ENCODE measurements around the gene WFS1. TPM values are rescaled to one million over a fixed set of nuclear protein-coding genes. Genes with fewer than 3 reads are reported as not detected.

The WFS1 gene
- polyA plus RNA-seq, 4 donors, result 4.1 to 35.1 (median 12.2) TPM

- WGBS, 3 donors, result 59 to 68% (median 64%) methylated on average over 9 of the region's 9 CpGs
- Histone ChIP-seq H3K4me3 (ENCODE audit: low read depth in 1 of 3, low read length in 3 of 3) (peak overlapping the region in 1 of 3 donors; percentile 62), H3K27me3 (ENCODE audit: control insufficient read depth in 3 of 3, insufficient read depth in 3 of 3, low read length in 3 of 3) (no peaks in the 10 kb centered on the region), H3K4me1 (ENCODE audit: control insufficient read depth in 3 of 3, insufficient read depth in 2 of 3, low read depth in 1 of 3, low read length in 2 of 3) (peaks cover 6 to 34% (median 9%) of the 10 kb centered on the region in 3 donors), H3K36me3 (ENCODE audit: control insufficient read depth in 3 of 3, insufficient read depth in 2 of 3, low read depth in 1 of 3, low read length in 3 of 3) (peaks cover 0 to 15% (median 0%) of the 10 kb centered on the region in 3 donors), H3K9me3 (ENCODE audit: control insufficient read depth in 2 of 2, insufficient read depth in 1 of 2, low read depth in 1 of 2, low read length in 1 of 2) (no peaks in the 10 kb centered on the region), H3K27ac (ENCODE audit: low read depth in 1 of 3, low read length in 2 of 3) (peak overlapping the region in 2 of 3 donors; percentile 18 to 49)
- DNase-seq (no peak), FAIRE-seq (no peak)
Measured at GRCh38 chr4:6271206-6271605, 1.6 kb downstream of the WFS1 start.

- Histone ChIP-seq H3K4me1 (ENCODE audit: control insufficient read depth in 3 of 3, insufficient read depth in 2 of 3, low read depth in 1 of 3, low read length in 2 of 3) (peaks cover 6 to 41% (median 11%) of the 10 kb centered on the region in 3 donors), H3K27me3 (ENCODE audit: control insufficient read depth in 3 of 3, insufficient read depth in 3 of 3, low read length in 3 of 3) (no peaks in the 10 kb centered on the region), H3K4me3 (ENCODE audit: low read depth in 1 of 3, low read length in 3 of 3) (no peak overlapping the region), H3K36me3 (ENCODE audit: control insufficient read depth in 3 of 3, insufficient read depth in 2 of 3, low read depth in 1 of 3, low read length in 3 of 3) (peaks cover 0 to 15% (median 0%) of the 10 kb centered on the region in 3 donors), H3K27ac (ENCODE audit: low read depth in 1 of 3, low read length in 2 of 3) (peak overlapping the region in 1 of 3 donors; percentile 49), H3K9me3 (ENCODE audit: control insufficient read depth in 2 of 2, insufficient read depth in 1 of 2, low read depth in 1 of 2, low read length in 1 of 2) (no peaks in the 10 kb centered on the region)
- FAIRE-seq (no peak), DNase-seq (peak in 1 of 2 donors; percentile 42)
- WGBS, 3 donors, result 22 to 47% (median 33%) methylated on average over 15 of the region's 15 CpGs
Measured at GRCh38 chr4:6271701-6272465, 2.2 kb downstream of the WFS1 start.

GRCh38 chr4:6272863-6273660 is 3.4 kb downstream of the WFS1 start:
- H3K27me3 ChIP-seq (ENCODE audit: control insufficient read depth in 3 of 3, insufficient read depth in 3 of 3, low read length in 3 of 3), result no peaks in the 10 kb centered on the region
- WGBS, 3 donors, result 58 to 75% (median 70%) methylated on average over 15 of the region's 15 CpGs
- peaks cover 0 to 23% (median 0%) of the 10 kb centered on the region in 3 donors for H3K36me3 ChIP-seq (ENCODE audit: control insufficient read depth in 3 of 3, insufficient read depth in 2 of 3, low read depth in 1 of 3, low read length in 3 of 3)
- no peak for DNase-seq
- no peak for FAIRE-seq
- H3K27ac ChIP-seq (ENCODE audit: low read depth in 1 of 3, low read length in 2 of 3), result peak overlapping the region in 2 of 3 donors; percentile 52 to 60
- H3K4me3 ChIP-seq (ENCODE audit: low read depth in 1 of 3, low read length in 3 of 3), result no peak overlapping the region
- peaks cover 7 to 53% (median 12%) of the 10 kb centered on the region in 3 donors for H3K4me1 ChIP-seq (ENCODE audit: control insufficient read depth in 3 of 3, insufficient read depth in 2 of 3, low read depth in 1 of 3, low read length in 2 of 3)
- H3K9me3 ChIP-seq (ENCODE audit: control insufficient read depth in 2 of 2, insufficient read depth in 1 of 2, low read depth in 1 of 2, low read length in 1 of 2), result no peaks in the 10 kb centered on the region

GRCh38 chr4:6273661-6273990 is 4.0 kb downstream of the WFS1 start:
- H3K4me3 ChIP-seq (ENCODE audit: low read depth in 1 of 3, low read length in 3 of 3), result no peak overlapping the region
- DNase-seq, result no peak
- peaks cover 11 to 59% (median 16%) of the 10 kb centered on the region in 3 donors for H3K4me1 ChIP-seq (ENCODE audit: control insufficient read depth in 3 of 3, insufficient read depth in 2 of 3, low read depth in 1 of 3, low read length in 2 of 3)
- no peaks in the 10 kb centered on the region for H3K27me3 ChIP-seq (ENCODE audit: control insufficient read depth in 3 of 3, insufficient read depth in 3 of 3, low read length in 3 of 3)
- H3K36me3 ChIP-seq (ENCODE audit: control insufficient read depth in 3 of 3, insufficient read depth in 2 of 3, low read depth in 1 of 3, low read length in 3 of 3), result peaks cover 0 to 29% (median 0%) of the 10 kb centered on the region in 3 donors
- WGBS, 3 donors, result 11 to 44% (median 33%) methylated on average over 1 of the region's 1 CpG
- no peak for FAIRE-seq
- no peaks in the 10 kb centered on the region for H3K9me3 ChIP-seq (ENCODE audit: control insufficient read depth in 2 of 2, insufficient read depth in 1 of 2, low read depth in 1 of 2, low read length in 1 of 2)
- H3K27ac ChIP-seq (ENCODE audit: low read depth in 1 of 3, low read length in 2 of 3), result peak overlapping the region in 2 of 3 donors; percentile 51 to 60

- Histone ChIP-seq H3K4me3 (ENCODE audit: low read depth in 1 of 3, low read length in 3 of 3) (no peak overlapping the region), H3K9me3 (ENCODE audit: control insufficient read depth in 2 of 2, insufficient read depth in 1 of 2, low read depth in 1 of 2, low read length in 1 of 2) (no peaks in the 10 kb centered on the region), H3K27ac (ENCODE audit: low read depth in 1 of 3, low read length in 2 of 3) (peak overlapping the region in 1 of 3 donors; percentile 92), H3K36me3 (ENCODE audit: control insufficient read depth in 3 of 3, insufficient read depth in 2 of 3, low read depth in 1 of 3, low read length in 3 of 3) (peaks cover 0 to 44% (median 0%) of the 10 kb centered on the region in 3 donors), H3K4me1 (ENCODE audit: control insufficient read depth in 3 of 3, insufficient read depth in 2 of 3, low read depth in 1 of 3, low read length in 2 of 3) (peaks cover 18 to 70% (median 22%) of the 10 kb centered on the region in 3 donors), H3K27me3 (ENCODE audit: control insufficient read depth in 3 of 3, insufficient read depth in 3 of 3, low read length in 3 of 3) (no peaks in the 10 kb centered on the region)
- FAIRE-seq, result no peak
- WGBS, 3 donors, result 81 to 84% (median 81%) methylated on average over 10 of the region's 10 CpGs
- no peak for DNase-seq
Measured at GRCh38 chr4:6275351-6275750, 5.7 kb downstream of the WFS1 start.

GRCh38 chr4:6275898-6276806 is 6.5 kb downstream of the WFS1 start:
- no peak for FAIRE-seq
- peak; percentile 20 to 86 for DNase-seq

GRCh38 chr4:6277139-6277802 is 7.6 kb downstream of the WFS1 start:
- WGBS, 3 donors, result 84 to 87% (median 86%) methylated on average over 24 of the region's 24 CpGs
- Histone ChIP-seq H3K4me3 (ENCODE audit: low read depth in 1 of 3, low read length in 3 of 3) (no peak overlapping the region), H3K36me3 (ENCODE audit: control insufficient read depth in 3 of 3, insufficient read depth in 2 of 3, low read depth in 1 of 3, low read length in 3 of 3) (peaks cover 0 to 59% (median 3%) of the 10 kb centered on the region in 3 donors), H3K27ac (ENCODE audit: low read depth in 1 of 3, low read length in 2 of 3) (peak overlapping the region in 1 of 3 donors; percentile 92), H3K27me3 (ENCODE audit: control insufficient read depth in 3 of 3, insufficient read depth in 3 of 3, low read length in 3 of 3) (no peaks in the 10 kb centered on the region), H3K9me3 (ENCODE audit: control insufficient read depth in 2 of 2, insufficient read depth in 1 of 2, low read depth in 1 of 2, low read length in 1 of 2) (no peaks in the 10 kb centered on the region), H3K4me1 (ENCODE audit: control insufficient read depth in 3 of 3, insufficient read depth in 2 of 3, low read depth in 1 of 3, low read length in 2 of 3) (peaks cover 13 to 58% (median 16%) of the 10 kb centered on the region in 3 donors)
- DNase-seq, result no peak
- FAIRE-seq, result no peak

More at GRCh38 chr4:6275898-6276806, 6.5 kb downstream of the WFS1 start:
- WGBS, 3 donors, result 53 to 65% (median 55%) methylated on average over 22 of the region's 22 CpGs
- Histone ChIP-seq H3K4me1 (ENCODE audit: control insufficient read depth in 3 of 3, insufficient read depth in 2 of 3, low read depth in 1 of 3, low read length in 2 of 3) (peaks cover 13 to 62% (median 17%) of the 10 kb centered on the region in 3 donors), H3K9me3 (ENCODE audit: control insufficient read depth in 2 of 2, insufficient read depth in 1 of 2, low read depth in 1 of 2, low read length in 1 of 2) (no peaks in the 10 kb centered on the region), H3K36me3 (ENCODE audit: control insufficient read depth in 3 of 3, insufficient read depth in 2 of 3, low read depth in 1 of 3, low read length in 3 of 3) (peaks cover 0 to 52% (median 0%) of the 10 kb centered on the region in 3 donors), H3K27ac (ENCODE audit: low read depth in 1 of 3, low read length in 2 of 3) (peak overlapping the region in 2 of 3 donors; percentile 41 to 92), H3K27me3 (ENCODE audit: control insufficient read depth in 3 of 3, insufficient read depth in 3 of 3, low read length in 3 of 3) (no peaks in the 10 kb centered on the region), H3K4me3 (ENCODE audit: low read depth in 1 of 3, low read length in 3 of 3) (no peak overlapping the region)

Data from small intestine (tissue), 7 donors.